ENCODE measurements around the gene DVL1.

GRCh38 chr1:1393014-1393413 lies 43.8 kb upstream of the DVL1 start:
- no peak for TF ChIP-seq MAX (IDR thresholded peaks at IDR 0.05; ENCODE audit: low read depth, low read length)
- no peak for TF ChIP-seq BRCA1 (IDR thresholded peaks at IDR 0.05; ENCODE audit: low read depth, low read length)
- no peak for TF ChIP-seq SMARCA5 (IDR thresholded peaks at IDR 0.05)
- no peak for TF ChIP-seq CTCF (IDR thresholded peaks at IDR 0.05 in 2 of 3, conservative IDR thresholded peaks at IDR 0.05 in 1 of 3; ENCODE audit: control insufficient read depth in 2 of 3, extremely low read depth in 1 of 3, insufficient read depth in 1 of 3, low read depth in 3 of 3, low read length in 3 of 3)
- no peak for TF ChIP-seq CBFB (IDR thresholded peaks at IDR 0.05; ENCODE audit: low read depth)
- TF ChIP-seq KDM1A (IDR thresholded peaks at IDR 0.05; ENCODE audit: borderline replicate concordance): no peak
- TF ChIP-seq MEF2A (IDR thresholded peaks at IDR 0.05; ENCODE audit: insufficient read depth, low read depth, low read length): no peak
- no peak for TF ChIP-seq POLR2AphosphoS5 (IDR thresholded peaks at IDR 0.05; ENCODE audit: low read length)
